Activated naive CD4-positive, alpha-beta T cell treated with anti-CD3 and anti-CD28 coated beads, Interleukin-2, amount 50 U/mL, for 16 hours (primary cell): ENCODE measurements around the gene CFHR1.
"Not testable (repeated sequence)": the region's sequence is repeated elsewhere in the genome, so short reads cannot be mapped to it uniquely, and the experiment has no call there.

Source experiments
- DNase-seq: peaks from one replicate; pipeline ENCODE4 v3.0.0-alpha.2; 2020

Gene CFHR1

GRCh38 chr1:196819531-196819930, at the start of gene CFHR1:
Gene CFHR1 (plus strand): TSS chr1:196819731. CDS start chr1:196819845, 114 bp downstream.
- not testable (repeated sequence) for DNase-seq

- not testable (repeated sequence) for DNase-seq
Measured at GRCh38 chr1:196769823-196770222, 49.7 kb upstream of the CFHR1 start.

- DNase-seq, result no peak
Measured at GRCh38 chr1:196773713-196774112, 45.8 kb upstream of the CFHR1 start.

GRCh38 chr1:196774175-196774574, 45.4 kb upstream of the CFHR1 start:
- no peak for DNase-seq

GRCh38 chr1:196774603-196775002, 44.9 kb upstream of the CFHR1 start, which contains the start of gene CFHR3:
Gene CFHR3 (plus strand): TSS chr1:196774840. CDS start chr1:196774887, 47 bp downstream.
- DNase-seq, result no peak

GRCh38 chr1:196777603-196778002, 41.9 kb upstream of the CFHR1 start:
- no peak for DNase-seq

GRCh38 chr1:196779093-196779492, 40.4 kb upstream of the CFHR1 start:
- no peak for DNase-seq

- DNase-seq, result not testable (repeated sequence)
Measured at GRCh38 chr1:196791252-196791651, 28.3 kb upstream of the CFHR1 start.

- DNase-seq, result not testable (repeated sequence)
Measured at GRCh38 chr1:196794103-196794502, 25.4 kb upstream of the CFHR1 start.

GRCh38 chr1:196797891-196798290, 21.6 kb upstream of the CFHR1 start:
- DNase-seq, result no peak

GRCh38 chr1:196801920-196802319, 17.6 kb upstream of the CFHR1 start:
- DNase-seq, result not testable (repeated sequence)

GRCh38 chr1:196808529-196809235, 10.8 kb upstream of the CFHR1 start:
- no peak for DNase-seq

- not testable (repeated sequence) for DNase-seq
Measured at GRCh38 chr1:196817442-196817841, 2.1 kb upstream of the CFHR1 start.

GRCh38 chr1:196827860-196828259, 8.3 kb downstream of the CFHR1 start:
- not testable (repeated sequence) for DNase-seq

- DNase-seq, result not testable (repeated sequence)
Measured at GRCh38 chr1:196849613-196850492, 30.3 kb downstream of the CFHR1 start.

- DNase-seq, result no peak
Measured at GRCh38 chr1:196856053-196856452, 36.5 kb downstream of the CFHR1 start.

- no peak for DNase-seq
Measured at GRCh38 chr1:196857188-196857587, 37.7 kb downstream of the CFHR1 start.

- DNase-seq, result no peak
Measured at GRCh38 chr1:196858811-196859210, 39.3 kb downstream of the CFHR1 start.

GRCh38 chr1:196860323-196860884, 40.9 kb downstream of the CFHR1 start:
- no peak for DNase-seq

- DNase-seq, result no peak
Measured at GRCh38 chr1:196861429-196861828, 41.9 kb downstream of the CFHR1 start.

GRCh38 chr1:196866974-196867373, 47.4 kb downstream of the CFHR1 start:
- DNase-seq, result no peak

- DNase-seq, result no peak
Measured at GRCh38 chr1:196873385-196873784, 53.9 kb downstream of the CFHR1 start.

GRCh38 chr1:196875935-196876334, 56.4 kb downstream of the CFHR1 start:
- no peak for DNase-seq

GRCh38 chr1:196877964-196878363, 58.4 kb downstream of the CFHR1 start:
- DNase-seq, result no peak
